Activated T-cell treated with anti-CD3 and anti-CD28 coated beads for 4 hours (primary cell): ENCODE measurements around the gene SORCS2.

ENCODE experiments used
- DNase-seq: peaks from one replicate; pipeline ENCODE4 v3.0.0-alpha.2; 2020

SORCS2 gene

DNA sequence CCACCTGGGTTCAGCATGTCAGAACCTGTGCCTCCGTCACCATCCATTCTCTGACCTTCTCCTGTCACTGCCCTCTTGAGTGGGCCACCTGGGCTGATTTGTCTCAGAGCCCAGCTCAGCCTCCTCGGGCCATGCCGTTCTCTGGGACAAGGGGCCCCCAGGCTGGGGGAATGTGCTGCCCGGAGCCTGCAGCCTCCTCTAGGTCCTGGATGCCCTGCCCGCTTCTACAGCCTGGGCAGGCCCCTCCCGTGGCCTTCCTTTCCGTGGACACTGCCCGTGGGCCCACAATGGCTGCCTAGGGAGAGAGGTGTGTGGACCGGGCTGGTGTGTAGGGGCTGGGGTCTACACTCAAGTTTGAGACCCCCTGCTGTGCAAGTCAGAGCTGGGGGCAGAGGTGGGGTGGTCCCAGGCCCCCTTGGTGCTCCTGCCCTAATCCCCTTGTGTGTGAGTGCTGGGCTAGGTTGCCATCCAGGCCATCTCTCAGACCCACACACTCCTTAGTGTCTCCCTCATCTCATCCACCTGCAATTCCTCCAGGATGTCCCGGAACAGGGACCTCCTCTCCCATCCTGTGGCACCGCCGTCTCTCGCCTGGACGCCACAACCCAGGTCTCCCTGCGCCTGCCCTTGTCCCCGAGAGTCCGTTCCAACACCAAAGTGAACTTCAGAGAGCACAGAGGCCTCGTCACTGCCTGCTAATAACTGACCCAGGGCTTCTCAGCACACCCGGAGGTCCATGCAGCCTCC, 230.0 kb downstream of the SORCS2 start:
- DNase-seq, result no peak

DNA sequence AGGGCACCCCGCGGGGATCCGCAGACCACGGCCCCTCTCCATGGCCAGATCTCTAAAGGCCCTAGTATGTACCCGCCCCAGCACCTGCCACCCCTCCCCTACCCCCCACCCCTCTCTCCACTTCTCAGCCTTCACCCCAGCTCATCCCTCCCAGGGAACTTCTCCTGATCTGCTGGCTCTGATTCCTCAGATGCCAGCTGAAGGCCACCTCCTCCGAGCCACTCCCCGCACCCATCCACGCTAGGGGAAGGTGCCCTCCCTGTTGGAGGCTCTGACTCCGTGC, 230.5 kb downstream of the SORCS2 start:
- no peak for DNase-seq

DNA sequence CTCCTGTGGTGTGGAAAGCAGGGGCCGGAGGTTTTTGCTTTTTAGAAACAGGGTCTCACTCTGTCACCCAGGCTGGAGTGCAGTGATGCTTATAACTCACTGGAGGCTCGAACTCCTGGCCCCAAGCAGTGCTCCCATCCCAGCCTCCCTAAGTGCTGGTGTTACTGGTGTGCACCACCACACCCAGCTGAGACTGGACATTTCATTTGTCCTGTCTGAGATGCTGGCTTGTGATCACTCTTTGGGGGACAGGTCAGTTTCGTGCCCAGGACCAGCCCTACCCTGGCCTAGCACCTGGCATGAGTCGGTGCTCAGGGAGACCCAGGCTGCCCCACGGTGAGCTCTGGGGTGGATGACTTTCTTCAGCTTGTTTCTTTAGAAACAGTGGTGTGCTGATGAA, 231.1 kb downstream of the SORCS2 start:
- no peak for DNase-seq

DNA sequence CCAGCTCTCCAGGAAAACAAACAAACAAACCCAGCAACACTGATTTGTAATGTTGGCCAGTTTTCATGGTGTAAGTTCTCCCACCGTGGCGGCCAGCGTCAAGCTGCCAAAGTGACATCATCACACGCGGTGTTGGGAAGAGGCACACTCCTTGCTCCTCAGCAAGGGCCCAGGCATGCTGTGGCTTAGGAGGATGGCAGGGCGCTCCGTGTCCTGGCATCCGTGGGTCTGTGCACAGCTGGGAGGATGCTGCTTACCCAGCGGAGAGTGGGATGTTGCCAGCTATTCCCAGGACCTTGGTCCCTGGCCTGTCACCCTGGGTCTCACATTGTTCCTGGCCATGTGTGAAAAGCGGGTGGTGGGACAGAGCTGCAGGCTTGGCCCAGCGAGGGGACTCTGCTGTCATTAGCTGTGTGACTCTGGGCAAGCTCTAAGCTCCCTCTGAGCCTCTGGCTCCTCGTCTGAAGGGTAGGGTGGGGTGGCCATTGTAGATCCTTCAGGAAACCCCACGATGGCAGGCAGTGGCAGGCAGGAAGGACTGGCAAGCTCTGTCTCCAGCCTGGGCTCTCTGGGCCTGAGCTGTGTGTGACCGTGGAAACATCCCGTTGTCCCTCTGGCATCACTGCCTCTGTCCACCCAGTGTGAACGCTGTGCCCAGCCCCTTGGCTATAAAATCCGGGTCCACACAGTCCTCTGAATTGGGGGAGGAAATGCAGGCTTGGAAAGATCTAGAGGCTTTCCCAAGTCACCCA, 231.6 kb downstream of the SORCS2 start:
- no peak for DNase-seq

DNA sequence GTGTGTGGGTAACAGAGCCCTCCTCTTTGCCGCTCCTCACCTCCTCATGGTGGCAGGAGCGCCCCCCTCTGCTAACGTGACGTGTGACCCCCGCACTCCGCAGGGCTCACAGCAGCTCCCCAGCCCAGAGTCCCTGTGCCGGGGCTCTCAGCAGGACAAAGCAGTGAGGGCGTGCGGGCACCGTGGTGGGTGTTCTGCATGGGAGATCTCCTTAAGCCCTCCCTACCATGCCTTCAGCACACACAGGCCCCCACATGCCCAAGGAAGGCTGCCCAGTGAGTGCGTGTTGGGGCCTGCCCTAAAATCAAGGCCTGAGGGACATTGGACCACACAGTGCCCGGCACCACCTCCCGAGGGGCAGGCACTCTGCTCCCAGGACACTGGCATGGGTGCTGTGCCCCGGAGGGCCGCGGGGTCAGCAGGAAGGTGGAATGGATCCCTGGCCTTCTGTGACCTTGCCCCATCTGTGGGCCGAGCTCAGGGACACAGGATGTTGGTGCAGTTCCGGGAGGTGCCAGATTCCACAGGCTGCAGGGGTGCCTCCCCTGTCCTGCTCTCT, 232.3 kb downstream of the SORCS2 start:
- DNase-seq, result no peak

DNA sequence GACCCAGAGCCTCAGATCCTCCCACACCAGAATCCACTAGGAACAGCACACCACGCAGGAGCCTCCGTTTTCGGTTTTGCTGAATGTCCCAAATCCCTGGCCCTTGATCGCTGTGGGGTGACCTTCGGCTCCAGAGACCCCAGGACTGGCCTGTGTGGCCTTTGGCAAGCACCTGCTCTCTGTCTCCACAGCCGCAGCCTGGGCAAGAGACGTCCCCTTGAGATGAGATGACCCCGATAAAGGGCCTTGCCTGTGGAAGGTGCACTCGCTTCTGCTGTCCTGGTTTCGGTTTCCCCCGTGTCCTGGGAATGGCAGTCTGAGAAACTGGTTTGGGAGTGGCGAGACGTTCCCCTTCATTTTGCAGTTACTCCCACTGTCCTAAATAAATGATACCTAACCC, 232.8 kb downstream of the SORCS2 start:
- no peak for DNase-seq

DNA sequence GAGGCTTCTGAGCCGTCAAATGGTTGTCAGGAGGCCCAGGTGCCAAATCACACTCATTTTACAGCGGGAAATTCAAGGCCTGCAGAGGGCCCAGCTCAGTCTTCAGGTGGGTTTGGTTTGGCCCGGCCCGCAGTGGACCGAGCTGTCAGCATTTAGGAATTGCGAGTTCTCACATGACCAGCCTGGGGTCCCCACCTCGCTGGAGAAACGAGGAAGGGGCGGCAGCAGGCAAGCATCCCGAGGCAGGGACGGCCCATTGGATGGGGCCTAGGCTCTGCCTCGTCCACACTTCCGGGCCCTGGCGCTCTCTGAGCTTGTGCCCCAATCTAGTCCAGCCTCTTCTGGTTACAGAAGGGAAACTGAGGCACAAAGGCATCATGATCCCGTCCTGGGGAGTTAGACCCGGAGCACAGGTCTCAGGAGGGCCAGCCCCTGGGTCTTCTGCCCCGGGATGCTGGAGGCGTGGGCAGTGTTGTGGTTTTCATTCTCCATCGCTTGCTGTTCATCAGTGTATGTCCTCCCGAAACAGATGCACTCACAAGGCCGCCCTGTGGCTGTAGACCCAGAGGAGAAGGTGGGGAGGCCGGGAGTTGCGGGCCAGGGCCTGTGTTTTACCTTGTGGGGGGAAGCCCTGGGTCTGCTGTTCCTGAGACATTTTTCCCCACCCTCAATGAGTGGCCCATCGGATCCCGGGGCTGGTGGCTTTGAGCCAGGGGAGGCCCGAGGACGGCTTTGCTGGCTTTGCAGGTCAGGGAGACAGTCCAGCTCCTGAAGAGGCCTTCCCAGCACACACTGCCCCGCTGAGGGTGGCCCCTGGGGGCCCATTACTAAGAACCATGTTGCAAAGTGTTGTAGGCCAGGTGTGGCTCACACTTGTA, 233.5 kb downstream of the SORCS2 start:
- DNase-seq, result no peak

DNA sequence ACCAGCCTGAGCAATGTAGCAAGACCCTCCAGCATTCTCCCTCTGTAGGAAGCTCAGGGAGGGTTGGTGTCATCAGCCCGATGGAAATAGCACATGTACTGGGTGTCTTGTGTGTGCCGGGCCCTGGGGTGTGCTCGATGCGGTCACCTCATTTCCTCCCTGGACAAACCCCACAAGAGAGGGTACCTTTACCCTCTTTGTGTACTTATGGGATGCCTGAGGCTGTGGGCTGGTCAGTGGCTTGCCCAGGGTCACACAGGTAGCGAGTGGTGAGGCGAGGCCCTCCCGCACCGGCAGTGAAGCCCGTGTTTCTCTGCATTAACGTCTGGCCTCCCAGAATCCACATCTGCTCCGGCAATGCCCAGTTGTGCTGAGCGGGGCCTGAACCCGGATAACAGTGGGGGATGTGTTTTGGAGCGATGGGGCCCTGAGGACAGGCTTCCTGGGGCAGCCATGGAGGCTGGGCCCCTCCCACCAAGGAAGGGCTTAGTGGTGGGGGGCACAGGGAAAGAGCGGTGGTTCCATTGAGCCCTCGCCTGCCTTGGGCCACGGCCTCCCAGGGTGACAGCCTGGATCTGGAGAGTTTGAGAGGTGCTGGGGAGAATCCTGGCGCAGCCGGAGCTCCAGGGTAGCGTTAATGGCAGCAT, 234.3 kb downstream of the SORCS2 start:
- no peak for DNase-seq

DNA sequence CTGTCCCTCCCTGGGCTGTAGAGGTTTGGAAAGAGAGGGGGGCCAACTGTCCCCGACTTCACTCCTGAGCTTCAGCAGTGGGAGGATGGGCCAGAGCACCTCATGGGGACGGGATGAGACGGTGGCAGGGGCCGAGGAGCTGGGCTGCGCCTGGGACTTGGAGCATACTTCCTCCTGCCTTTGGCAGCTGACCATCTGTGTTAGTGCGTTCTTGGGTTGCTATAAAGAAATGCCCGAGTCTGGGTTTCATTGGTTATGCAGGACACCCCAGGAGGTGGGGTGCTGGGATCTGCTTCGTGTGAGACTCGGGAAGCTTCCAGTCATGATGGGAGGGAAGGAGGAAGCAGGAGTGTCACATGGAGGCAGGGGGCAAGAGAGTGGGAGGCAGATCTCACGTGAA, 235.0 kb downstream of the SORCS2 start:
- no peak for DNase-seq

DNA sequence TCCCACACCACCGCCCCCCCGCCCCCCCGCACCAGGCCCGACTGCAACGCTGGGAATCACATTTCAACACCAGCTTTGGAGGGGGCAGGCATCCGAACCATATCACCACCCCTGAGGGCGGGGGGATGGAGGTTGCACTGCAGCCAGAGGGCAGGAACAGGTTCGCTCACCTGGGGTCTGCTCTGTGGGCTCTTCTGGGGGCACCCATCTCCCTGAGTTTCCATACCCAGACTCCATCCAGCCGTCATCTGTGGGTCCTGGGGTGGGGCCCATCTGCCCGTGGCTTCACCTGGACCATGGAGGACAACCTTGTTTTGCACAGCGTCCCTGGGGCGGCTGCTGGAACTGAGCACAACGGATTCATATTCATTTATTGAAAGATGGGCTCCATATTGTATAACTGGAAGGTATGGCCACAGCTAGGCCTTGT, 235.5 kb downstream of the SORCS2 start:
- DNase-seq, result no peak

DNA sequence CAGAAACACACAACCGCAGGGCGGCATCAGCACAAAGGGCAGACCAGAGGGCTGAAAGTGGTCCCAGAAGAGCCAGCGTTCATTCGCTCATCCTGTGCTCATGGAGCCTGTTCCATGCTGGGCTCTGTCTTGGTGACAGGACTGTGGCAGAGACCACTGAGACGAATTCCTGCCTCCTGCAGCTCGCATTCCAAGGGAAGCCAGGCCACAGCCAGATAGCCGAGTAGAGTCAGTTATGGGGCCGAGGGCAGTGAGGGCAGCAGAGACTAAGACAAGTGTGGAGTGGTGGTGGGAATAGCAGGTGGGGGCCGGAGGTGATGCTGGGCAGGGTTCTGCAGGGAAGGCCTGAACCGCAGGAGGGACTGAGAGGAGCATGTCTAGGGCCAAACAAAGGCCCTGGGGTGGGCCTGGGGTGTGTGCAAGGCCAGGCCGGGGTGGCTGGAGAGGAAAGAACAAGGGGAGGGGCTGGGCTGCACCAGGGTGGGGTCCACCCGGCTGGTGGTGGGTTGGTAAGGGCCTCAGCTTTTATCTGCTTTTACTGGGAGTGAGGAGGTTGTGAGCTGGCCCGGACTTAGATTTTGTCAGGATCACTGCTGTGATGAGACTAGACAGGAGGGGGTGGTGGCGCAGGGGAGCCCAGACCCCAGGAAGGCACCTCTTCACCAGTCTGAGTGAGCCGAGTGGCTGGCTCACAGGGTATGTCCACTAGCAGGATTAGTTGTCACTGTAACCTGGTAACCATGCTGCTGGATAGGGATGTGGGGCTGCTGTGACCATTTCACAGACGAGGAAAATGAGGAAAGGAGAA, 236.1 kb downstream of the SORCS2 start:
- DNase-seq, result no peak

DNA sequence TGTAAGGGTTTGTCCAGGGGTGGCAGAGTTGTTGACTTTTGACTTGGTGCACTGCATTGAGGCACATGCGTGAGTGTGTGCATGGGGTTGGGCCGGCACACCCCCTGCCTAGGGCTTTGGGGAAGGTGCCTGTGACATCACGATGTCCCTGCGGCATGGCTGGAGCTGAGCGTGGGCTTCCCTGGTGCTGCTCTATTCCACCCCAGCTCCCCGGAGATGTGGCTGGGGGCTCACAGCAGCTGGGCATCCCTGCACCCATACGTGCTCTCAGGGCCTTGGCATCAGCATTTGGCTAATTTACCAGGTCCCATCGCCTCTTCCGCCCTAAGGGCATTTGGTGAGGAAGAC, 236.7 kb downstream of the SORCS2 start:
- no peak for DNase-seq

DNA sequence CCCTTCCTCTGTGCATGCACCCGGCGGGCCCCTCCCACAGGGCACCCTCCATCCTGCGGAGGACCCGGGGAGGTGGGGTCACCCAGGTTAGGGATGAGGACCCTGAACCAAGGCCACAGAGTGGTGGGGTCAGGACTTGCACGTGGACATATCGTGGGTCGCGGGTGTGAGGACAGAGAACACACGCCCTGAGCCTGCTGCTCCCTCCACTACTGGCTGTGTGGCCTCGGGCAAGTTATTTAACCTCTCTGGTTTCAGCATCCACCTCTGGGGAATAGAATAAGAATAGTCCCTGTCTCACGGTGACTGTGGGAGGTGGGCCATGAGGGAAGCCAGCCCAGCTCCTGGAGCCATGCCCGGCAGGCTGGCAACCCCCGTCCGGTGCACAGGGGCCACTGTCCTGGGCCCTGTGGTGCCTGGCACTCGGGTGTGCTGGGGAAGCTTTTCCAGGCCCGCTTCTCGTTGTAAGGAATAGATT, 237.3 kb downstream of the SORCS2 start:
- no peak for DNase-seq

DNA sequence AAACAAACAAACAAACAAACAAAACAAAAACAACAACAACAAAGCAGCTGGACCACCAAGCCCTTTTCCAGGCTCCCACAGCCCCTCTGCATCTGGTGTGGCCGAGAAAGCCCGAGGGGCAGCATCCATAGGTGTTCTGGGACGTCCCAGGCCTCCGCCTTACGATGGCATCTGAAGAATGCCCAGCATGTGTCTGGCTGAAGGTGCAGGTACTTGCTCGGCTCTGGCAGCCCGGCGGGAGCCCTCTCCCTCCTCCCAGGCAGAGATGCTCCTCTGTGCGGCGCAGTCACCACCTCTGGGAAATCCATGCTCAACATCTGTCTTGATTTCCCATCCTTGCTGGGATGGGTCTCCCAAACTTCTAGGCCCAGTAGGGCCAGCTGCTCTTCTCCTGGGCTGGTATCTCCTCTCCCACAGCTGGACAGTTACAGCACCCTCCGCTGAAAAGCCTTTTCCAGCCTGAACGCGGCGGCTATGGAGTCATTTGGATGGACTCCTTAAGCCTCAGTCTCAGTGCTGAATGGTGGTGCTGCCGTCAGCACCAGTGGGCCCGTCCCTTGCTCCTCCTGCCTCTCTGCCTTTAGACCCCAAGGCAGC, 238.1 kb downstream of the SORCS2 start:
- no peak for DNase-seq

DNA sequence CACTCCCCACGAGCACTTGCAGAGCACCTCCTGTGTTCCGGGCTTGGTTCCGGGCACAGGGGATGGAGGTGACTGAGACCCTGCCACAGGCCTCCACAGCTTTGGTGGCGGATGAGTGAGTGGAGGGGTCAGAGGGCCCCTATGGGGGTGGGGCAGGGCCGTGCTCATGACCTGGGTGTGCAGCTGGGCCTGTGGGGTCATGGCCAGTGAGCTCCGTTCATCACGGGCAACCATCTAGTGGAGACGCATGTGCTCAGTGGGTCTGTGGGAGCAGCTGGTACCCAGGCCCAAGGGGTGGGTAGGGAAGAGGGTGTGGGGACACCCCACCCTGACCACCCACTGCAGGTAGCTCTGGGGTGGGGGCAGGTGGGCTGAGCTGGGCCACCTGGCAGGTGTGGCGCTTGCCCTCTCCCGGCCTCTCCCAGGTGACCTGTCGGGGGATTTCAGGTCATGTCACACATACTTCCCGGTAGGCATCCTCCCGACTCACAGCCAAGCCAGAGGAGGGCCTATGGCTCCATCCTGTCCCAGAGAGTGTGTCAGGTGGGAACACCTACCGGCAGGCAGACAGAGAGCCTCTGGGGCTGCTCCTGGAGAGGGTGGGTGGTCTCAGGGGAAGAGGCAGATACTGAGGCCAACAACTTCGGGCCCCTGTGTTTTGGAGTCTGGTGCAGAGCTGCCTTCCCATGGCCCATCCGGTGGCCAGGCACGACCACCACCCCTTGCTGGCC, 238.8 kb downstream of the SORCS2 start:
- no peak for DNase-seq

DNA sequence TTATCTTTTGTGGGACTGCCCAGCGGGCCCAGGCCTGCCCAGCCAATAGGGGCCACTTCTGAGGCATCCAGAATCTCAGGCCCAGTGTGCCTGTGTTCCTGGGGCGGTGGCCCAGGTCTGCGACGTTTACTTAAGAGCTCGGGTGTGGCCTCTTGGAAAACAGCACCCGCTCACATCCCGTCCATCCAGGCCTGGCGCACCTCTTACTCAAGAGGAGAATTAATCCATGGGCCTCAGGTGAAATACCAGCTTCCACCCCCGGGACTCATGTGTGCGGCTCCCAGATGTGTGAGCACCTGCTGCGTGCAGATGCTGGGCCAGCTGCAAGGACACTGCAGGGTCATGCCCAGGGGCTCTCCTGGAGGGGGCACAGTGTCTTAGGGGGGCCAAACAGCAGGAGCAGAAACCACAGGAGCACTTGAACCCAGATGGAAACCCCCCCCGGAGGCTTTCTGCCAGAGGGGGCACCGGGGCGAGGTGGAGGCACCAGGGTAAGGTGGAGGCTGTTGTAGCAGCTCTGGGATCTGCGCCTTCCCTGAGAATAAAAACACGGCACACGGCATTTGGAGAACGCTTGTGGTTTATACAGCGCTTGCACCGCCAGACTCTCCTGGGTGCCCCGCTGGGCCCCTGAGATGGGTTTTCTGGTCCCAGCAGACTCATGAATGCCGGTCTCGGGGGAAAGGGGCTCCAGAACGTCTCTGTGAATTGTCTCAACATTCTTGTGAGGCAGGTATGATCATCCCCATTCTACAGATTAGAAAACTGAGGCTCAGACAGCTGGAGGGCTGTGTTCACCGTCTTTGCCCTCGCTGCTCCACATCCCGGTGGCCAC, 239.6 kb downstream of the SORCS2 start:
- DNase-seq, result no peak

DNA sequence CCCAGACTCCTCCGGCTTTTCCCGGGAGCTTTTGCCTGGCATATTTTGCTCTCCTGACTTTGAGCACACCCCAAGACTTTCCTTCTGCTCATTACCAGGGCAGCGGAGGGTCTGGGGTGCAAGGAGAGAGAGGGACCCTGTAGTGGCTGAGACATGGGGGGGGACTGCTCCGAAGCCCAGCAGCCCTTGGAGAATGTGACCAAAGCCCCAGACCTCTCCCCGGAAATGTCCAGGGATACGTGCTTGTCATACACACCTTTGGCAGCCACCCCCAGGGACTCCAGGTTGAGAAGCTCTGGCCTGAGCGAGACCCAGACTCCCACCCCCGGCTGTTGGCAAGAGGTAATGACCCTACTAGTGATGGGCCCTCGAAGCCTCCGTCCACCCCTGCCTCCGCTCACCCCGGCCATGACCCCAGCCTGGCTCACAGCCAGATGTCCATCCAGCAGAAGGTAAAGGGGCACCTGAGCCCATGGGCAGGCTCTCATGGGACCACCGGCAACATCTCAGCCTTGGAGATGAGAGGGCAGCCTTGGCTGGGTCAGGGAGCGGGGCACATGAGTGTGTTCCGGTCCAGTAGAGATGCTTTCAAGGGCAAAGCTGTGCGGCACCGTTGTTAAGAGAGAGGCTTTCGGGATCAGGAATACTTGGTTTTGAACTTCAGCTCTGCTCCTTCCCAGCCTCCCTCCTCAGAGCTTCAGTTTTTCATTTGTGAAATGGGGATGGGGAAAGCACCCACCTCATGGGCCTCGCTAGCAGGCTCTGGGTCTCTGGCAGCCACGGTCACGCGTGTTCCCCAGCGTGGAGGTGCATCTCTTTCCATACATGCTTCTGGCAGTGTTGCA, 240.4 kb downstream of the SORCS2 start:
- DNase-seq, result no peak

DNA sequence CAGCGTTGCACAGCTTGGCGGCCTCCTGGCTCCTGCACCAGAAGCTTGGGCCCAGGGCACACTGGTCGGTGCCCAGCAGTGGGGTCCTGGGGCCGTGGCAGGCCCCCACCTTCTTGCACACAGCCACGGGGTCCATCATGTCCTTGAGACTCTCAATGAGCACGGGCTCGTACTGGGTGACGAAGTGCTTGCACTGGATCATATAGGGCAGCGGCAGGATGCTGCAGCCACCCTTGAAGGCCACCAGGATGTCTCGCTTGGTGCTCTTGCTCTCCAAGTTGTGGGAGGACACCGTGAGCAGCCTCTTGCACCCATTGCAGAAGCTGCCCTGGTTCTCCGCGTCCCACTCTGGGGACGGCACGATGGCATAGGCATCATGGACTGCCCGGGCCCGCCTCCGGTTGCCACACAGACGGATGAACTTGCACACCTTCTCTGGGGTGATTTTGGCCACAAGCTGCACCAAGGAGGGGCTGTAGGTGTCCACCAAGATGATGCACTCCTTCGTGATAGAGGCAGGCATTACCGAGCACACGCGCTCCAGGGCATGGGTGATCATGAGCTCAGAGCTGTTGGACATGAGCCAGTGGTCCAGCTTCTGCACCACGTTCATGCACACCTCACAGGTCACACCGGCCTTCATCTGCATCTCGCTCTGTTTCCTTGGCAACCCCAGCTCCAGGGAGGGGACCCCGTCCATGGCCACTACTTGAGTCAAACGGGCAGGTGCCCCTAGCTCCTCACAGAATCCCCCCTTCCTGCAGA, 241.2 kb downstream of the SORCS2 start:
- no peak for DNase-seq
